Stimulated activated naive CD8-positive, alpha-beta T cell treated with anti-CD3 and anti-CD28 coated beads, Interleukin-15, Interleukin-2, amounts not matched to agents 100 ng/mL and 50 ng/mL, for 24 hours (primary cell): Measurements from ENCODE around the gene STMN3.
A peak's percentile ranks its signal among the peaks of the same experiment; 100 is the strongest.
"Not testable (repeated sequence)": the region's sequence is repeated elsewhere in the genome, so short reads cannot be mapped to it uniquely, and the experiment has no call there.

Source experiments
- H3K27ac Mint-ChIP-seq: one replicate; pipeline ENCODE4 v1.8.0; 2021; ENCODE audit warnings: mild to moderate bottlenecking, mixed read lengths
- H3K27me3 Mint-ChIP-seq: one replicate; pipeline ENCODE4 v1.8.0; 2021; ENCODE audit warnings: mixed read lengths
- H3K36me3 Mint-ChIP-seq: one replicate; pipeline ENCODE4 v1.8.0; 2021; ENCODE audit warnings: low read depth, mixed read lengths
- H3K4me1 Mint-ChIP-seq: one replicate; pipeline ENCODE4 v1.8.0; 2021; ENCODE audit warnings: low read depth, mixed read lengths
- H3K4me3 Mint-ChIP-seq: one replicate; pipeline ENCODE4 v1.8.0; 2021; ENCODE audit warnings: mild to moderate bottlenecking, mixed read lengths
- H3K9me3 Mint-ChIP-seq: one replicate; pipeline ENCODE4 v1.8.0; 2021; ENCODE audit warnings: mixed read lengths

Gene STMN3

GRCh38 chr20:63626424-63627128 lies 26.6 kb downstream of the STMN3 start, which contains the start of gene GMEB2:
Gene GMEB2 (minus strand): TSS chr20:63627101. CDS start chr20:63619397, 7,704 bp downstream.
- Mint-ChIP-seq H3K4me3 (peak within 1 kb of the TSS; percentile 93), H3K27me3 (no peaks in the 10 kb centered on the region), H3K9me3 (no peaks in the 10 kb centered on the region), H3K4me1 (peaks cover 37% of the 10 kb centered on the region), H3K27ac (peak within 1 kb of the TSS; percentile 96), H3K36me3 (peaks cover 18% of the 10 kb centered on the region)

- no peaks in the 10 kb centered on the region for H3K9me3 Mint-ChIP-seq
- H3K36me3 Mint-ChIP-seq, result peaks cover 18% of the 10 kb centered on the region
- H3K27me3 Mint-ChIP-seq, result no peaks in the 10 kb centered on the region
- H3K4me1 Mint-ChIP-seq, result peaks cover 31% of the 10 kb centered on the region
- H3K27ac Mint-ChIP-seq, result peak overlapping the region; percentile 91
- H3K4me3 Mint-ChIP-seq, result peak overlapping the region; percentile 89
Measured at GRCh38 chr20:63625771-63626423, 27.3 kb downstream of the STMN3 start.

GRCh38 chr20:63624486-63624885 lies 28.7 kb downstream of the STMN3 start:
- Mint-ChIP-seq H3K27ac (no peak overlapping the region), H3K27me3 (no peaks in the 10 kb centered on the region), H3K36me3 (peaks cover 18% of the 10 kb centered on the region), H3K4me3 (no peak overlapping the region), H3K9me3 (no peaks in the 10 kb centered on the region), H3K4me1 (peaks cover 26% of the 10 kb centered on the region)

- Mint-ChIP-seq H3K4me1 (peaks cover 12% of the 10 kb centered on the region), H3K4me3 (no peak overlapping the region), H3K27ac (no peak overlapping the region), H3K36me3 (peaks cover 14% of the 10 kb centered on the region), H3K27me3 (no peaks in the 10 kb centered on the region), H3K9me3 (no peaks in the 10 kb centered on the region)
Measured at GRCh38 chr20:63622732-63623131, 30.5 kb downstream of the STMN3 start.

GRCh38 chr20:63622096-63622495 lies 31.1 kb downstream of the STMN3 start:
- Mint-ChIP-seq H3K4me3 (no peak overlapping the region), H3K9me3 (no peaks in the 10 kb centered on the region), H3K27me3 (no peaks in the 10 kb centered on the region), H3K4me1 (peaks cover 12% of the 10 kb centered on the region), H3K27ac (no peak overlapping the region), H3K36me3 (peaks cover 18% of the 10 kb centered on the region)

- H3K27ac Mint-ChIP-seq, result no peak overlapping the region
- H3K36me3 Mint-ChIP-seq, result peaks cover 21% of the 10 kb centered on the region
- no peak overlapping the region for H3K4me3 Mint-ChIP-seq
Measured at GRCh38 chr20:63620991-63621390, 32.2 kb downstream of the STMN3 start.

GRCh38 chr20:63619505-63619904 lies 33.7 kb downstream of the STMN3 start:
- peaks cover 8% of the 10 kb centered on the region for H3K4me1 Mint-ChIP-seq
- no peaks in the 10 kb centered on the region for H3K27me3 Mint-ChIP-seq
- peaks cover 28% of the 10 kb centered on the region for H3K36me3 Mint-ChIP-seq
- H3K9me3 Mint-ChIP-seq, result no peaks in the 10 kb centered on the region
- no peak overlapping the region for H3K27ac Mint-ChIP-seq
- no peak overlapping the region for H3K4me3 Mint-ChIP-seq

More at GRCh38 chr20:63620991-63621390, 32.2 kb downstream of the STMN3 start:
- H3K27me3 Mint-ChIP-seq, result no peaks in the 10 kb centered on the region
- H3K4me1 Mint-ChIP-seq, result peaks cover 12% of the 10 kb centered on the region
- no peaks in the 10 kb centered on the region for H3K9me3 Mint-ChIP-seq

GRCh38 chr20:63619086-63619485 lies 34.1 kb downstream of the STMN3 start:
- peaks cover 8% of the 10 kb centered on the region for H3K4me1 Mint-ChIP-seq
- no peak overlapping the region for H3K27ac Mint-ChIP-seq
- peaks cover 28% of the 10 kb centered on the region for H3K36me3 Mint-ChIP-seq
- no peaks in the 10 kb centered on the region for H3K9me3 Mint-ChIP-seq
- no peak overlapping the region for H3K4me3 Mint-ChIP-seq
- no peaks in the 10 kb centered on the region for H3K27me3 Mint-ChIP-seq

- Mint-ChIP-seq H3K36me3 (peaks cover 32% of the 10 kb centered on the region), H3K4me3 (no peak overlapping the region), H3K9me3 (no peaks in the 10 kb centered on the region), H3K27me3 (no peaks in the 10 kb centered on the region), H3K27ac (no peak overlapping the region), H3K4me1 (peaks cover 8% of the 10 kb centered on the region)
Measured at GRCh38 chr20:63618291-63618980, 34.8 kb downstream of the STMN3 start.

- Mint-ChIP-seq H3K36me3 (peaks cover 34% of the 10 kb centered on the region), H3K9me3 (no peaks in the 10 kb centered on the region), H3K27me3 (no peaks in the 10 kb centered on the region), H3K4me1 (peaks cover 12% of the 10 kb centered on the region), H3K4me3 (no peak overlapping the region), H3K27ac (no peak overlapping the region)
Measured at GRCh38 chr20:63617876-63618265, 35.4 kb downstream of the STMN3 start.

- Mint-ChIP-seq H3K27me3 (no peaks in the 10 kb centered on the region), H3K27ac (no peak overlapping the region), H3K4me1 (peaks cover 8% of the 10 kb centered on the region), H3K4me3 (no peak overlapping the region), H3K9me3 (no peaks in the 10 kb centered on the region), H3K36me3 (peaks cover 33% of the 10 kb centered on the region)
Measured at GRCh38 chr20:63617092-63617875, 35.9 kb downstream of the STMN3 start.

GRCh38 chr20:63613863-63614594 lies 39.2 kb downstream of the STMN3 start:
- H3K9me3 Mint-ChIP-seq, H3K4me1 Mint-ChIP-seq, H3K27me3 Mint-ChIP-seq, H3K27ac Mint-ChIP-seq, H3K4me3 Mint-ChIP-seq: not testable (repeated sequence)
- H3K36me3 Mint-ChIP-seq, result peaks cover 33% of the 10 kb centered on the region

GRCh38 chr20:63612276-63612931 lies 40.8 kb downstream of the STMN3 start:
- Mint-ChIP-seq H3K4me1 (peaks cover 5% of the 10 kb centered on the region), H3K4me3 (no peak overlapping the region), H3K27ac (no peak overlapping the region), H3K9me3 (no peaks in the 10 kb centered on the region), H3K36me3 (peaks cover 25% of the 10 kb centered on the region), H3K27me3 (no peaks in the 10 kb centered on the region)

GRCh38 chr20:63611646-63612045 lies 41.6 kb downstream of the STMN3 start:
- H3K36me3 Mint-ChIP-seq, result peaks cover 18% of the 10 kb centered on the region
- H3K9me3 Mint-ChIP-seq, result no peaks in the 10 kb centered on the region
- H3K27ac Mint-ChIP-seq, result no peak overlapping the region

More at GRCh38 chr20:63611646-63612045, 41.6 kb downstream of the STMN3 start:
- Mint-ChIP-seq H3K4me1 (peaks cover 8% of the 10 kb centered on the region), H3K4me3 (no peak overlapping the region), H3K27me3 (no peaks in the 10 kb centered on the region)
